K562 (cell line): ENCODE measurements around the gene BMP10. TPM values are rescaled to one million over a fixed set of nuclear protein-coding genes. Genes with fewer than 3 reads are reported as not detected.

Experiments
- ARHGAP35 ChIP-seq: fragments of 450-650 bp; IDR thresholded peaks from 2 replicates; pipeline ENCODE4 v1.6.1; 2018; ENCODE audit not compliant: partially characterized antibody
- FIP1L1 ChIP-seq: fragments of 200-400 bp; formaldehyde crosslinking; IDR thresholded peaks from 2 replicates; pipeline ENCODE4 v1.6.1; 2018; ENCODE audit warnings: mild to moderate bottlenecking, low read depth, low read length; ENCODE audit not compliant: poor library complexity, severe bottlenecking
- FOXP4 ChIP-seq: sonication (generic); formaldehyde crosslinking; IDR thresholded peaks from 2 replicates; pipeline ENCODE4 v1.8.0; 2022; ENCODE audit warnings: mild to moderate bottlenecking, missing genetic modification reagents, borderline replicate concordance
- GTF2E2 ChIP-seq: fragments of 200-800 bp; sonication (Bioruptor generic); IDR thresholded peaks from 2 replicates; pipeline ENCODE4 v1.6.1; 2016; ENCODE audit warnings: missing genetic modification characterization, missing compliant biosample characterization
- HNRNPUL1 ChIP-seq: fragments of 200-400 bp; formaldehyde crosslinking; IDR thresholded peaks from 2 replicates; pipeline ENCODE4 v1.6.1; 2017; ENCODE audit warnings: low read length
- IFI16 ChIP-seq: fragments of 250-450 bp; sonication (Bioruptor Pico); IDR thresholded peaks from 2 replicates; pipeline ENCODE4 v2.1.2; 2022; ENCODE audit warnings: mild to moderate bottlenecking, inconsistent platforms
- MCM5 ChIP-seq: fragments of 450-650 bp; IDR thresholded peaks from 2 replicates; pipeline ENCODE4 v1.6.1; 2016; ENCODE audit warnings: low read depth
- MEIS2 ChIP-seq: fragments of 450-650 bp; IDR thresholded peaks from 2 replicates; pipeline ENCODE4 v1.6.1; 2014; ENCODE audit warnings: mild to moderate bottlenecking; ENCODE audit not compliant: partially characterized antibody
- PHF21A ChIP-seq: fragments of 450-650 bp; IDR thresholded peaks from 2 replicates; pipeline ENCODE4 v1.6.1; 2017; ENCODE audit warnings: low read depth, borderline replicate concordance
- SAP30 ChIP-seq: fragments of 200-600 bp; sonication (generic); IDR thresholded peaks from 2 replicates; pipeline ENCODE4 v1.6.1; 2012; ENCODE audit warnings: borderline replicate concordance, low read depth, mild to moderate bottlenecking, moderate library complexity, low read length, control low read depth, inconsistent platforms; ENCODE audit not compliant: insufficient read depth, poor library complexity, severe bottlenecking
- SNAPC5 ChIP-seq: fragments of 250-450 bp; sonication (Bioruptor Pico); IDR thresholded peaks from 2 replicates; pipeline ENCODE4 v1.8.0; 2021; ENCODE audit warnings: moderate library complexity, mild to moderate bottlenecking, inconsistent platforms
- SPI1 ChIP-seq: IDR thresholded peaks from 2 replicates; pipeline ENCODE4 v1.6.1; 2011; ENCODE audit warnings: low read depth, low read length, control low read depth, borderline replicate concordance
- SRSF7 ChIP-seq: fragments of 200-400 bp; formaldehyde crosslinking; optimal IDR thresholded peaks from 2 replicates; pipeline ENCODE3; 2017; ENCODE audit warnings: mild to moderate bottlenecking, low read depth, low read length
- STAT6 ChIP-seq: sonication (generic); formaldehyde crosslinking; IDR thresholded peaks from 2 replicates; pipeline ENCODE4 v1.8.1; 2023; ENCODE audit warnings: mild to moderate bottlenecking, missing genetic modification reagents
- UBTF ChIP-seq, 2 experiments: IDR thresholded peaks; 2 replicates each; pipeline ENCODE4 v1.6.1; 2012; ENCODE audit warnings: improper control_type of control experiment in 2 of 2, low read depth in 2 of 2, low read length in 2 of 2, borderline replicate concordance in 1 of 2
- ZBTB17 ChIP-seq: fragments of 450-650 bp; formaldehyde crosslinking; IDR thresholded peaks from 2 replicates; pipeline ENCODE4 v1.4.0; 2020; ENCODE audit warnings: mild to moderate bottlenecking
- ZNF274 ChIP-seq: IDR thresholded peaks from 2 replicates; pipeline ENCODE4 v1.6.1; 2011; ENCODE audit warnings: low read depth, mild to moderate bottlenecking, low read length, moderate library complexity, borderline replicate concordance
- polyA plus RNA-seq, 8 experiments: library from polyadenylated mRNA; depleted of rRNA in 4 of 8; stranded (reverse) in 5 of 8; unstranded in 3 of 8; fragments of >200 nt; fragmentation: Nextera tagmentation in 2 of 8; fragmentation: Illumina TruSeq in 1 of 8; extraction: Ambion mirVana in 2 of 8; extraction: Trizol in 1 of 8; gene quantifications; 2 replicates each; pipeline versions ENCODE4 v1.2.1 to v1.2.3, GENCODE V29; 2011 to 2014; ENCODE audit warnings: inconsistent platforms in 1 of 8, missing spikeins in 1 of 8
- total RNA-seq, 7 experiments: library from RNA; depleted of rRNA in 6 of 7; stranded (reverse); fragments of >200 nt in 6 of 7; fragmentation: Illumina TruSeq in 2 of 7; extraction: Trizol in 2 of 7; gene quantifications; 2 replicates each; pipeline versions ENCODE4 v1.2.1 to v1.2.3, GENCODE V29; 2011 to 2021; ENCODE audit warnings: low replicate concordance in 1 of 7
- TF ChIP-seq, protein P1 (sequence below): fragments of 250-450 bp; sonication (Bioruptor Pico); IDR thresholded peaks from 2 replicates; pipeline ENCODE4 v1.9.0; 2021; ENCODE audit warnings: mild to moderate bottlenecking
- TF ChIP-seq, protein P2 (sequence below): fragments of 250-450 bp; sonication (Bioruptor Pico); IDR thresholded peaks from 2 replicates; pipeline ENCODE4 v1.4.0; 2020; ENCODE audit warnings: mild to moderate bottlenecking

BMP10 gene
- total and polyA plus RNA-seq, 9 of the 15 experiments (the other 6 are each of a cell fraction or from before 2014, with no cell fraction given): 0.11 to 0.91 (median 0.43) TPM

DNA sequence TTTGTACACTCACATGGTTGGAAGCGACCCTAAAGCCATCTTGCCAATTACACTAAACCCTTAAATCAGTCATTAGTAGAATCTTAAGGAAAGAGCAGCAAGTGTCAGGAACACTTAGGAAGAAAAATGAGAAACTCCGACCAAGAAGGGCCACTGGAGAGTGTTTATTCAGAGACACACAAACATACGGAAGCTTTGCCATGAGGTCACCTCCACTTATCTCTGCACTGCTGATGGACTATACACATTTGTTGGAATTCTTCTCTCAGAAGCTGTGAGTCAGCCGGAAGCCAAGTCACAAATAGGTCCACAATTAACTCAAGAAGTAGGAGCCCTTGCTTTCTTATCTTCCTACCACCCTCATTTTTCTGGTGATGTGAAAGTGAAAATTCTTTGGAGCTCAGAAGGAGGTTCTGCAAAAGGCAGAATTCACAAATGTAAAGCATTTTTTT is 21.6 kb downstream of the BMP10 start (continued):
- TF ChIP-seq STAT6: no peak
- no peak for TF ChIP-seq SNAPC5
- no peak for TF ChIP-seq FIP1L1
- TF ChIP-seq UBTF (IDR thresholded peaks at IDR 0.05; ENCODE audit: borderline replicate concordance in 1 of 2, low read depth in 2 of 2, low read length in 2 of 2): no peak
- no peak for TF ChIP-seq SPI1
- TF ChIP-seq SRSF7: no peak
- no peak for TF ChIP-seq ZNF274
- TF ChIP-seq, protein P1, sequence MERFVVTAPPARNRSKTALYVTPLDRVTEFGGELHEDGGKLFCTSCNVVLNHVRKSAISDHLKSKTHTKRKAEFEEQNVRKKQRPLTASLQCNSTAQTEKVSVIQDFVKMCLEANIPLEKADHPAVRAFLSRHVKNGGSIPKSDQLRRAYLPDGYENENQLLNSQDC (CRISPR knock-in tag): no peak
- TF ChIP-seq FOXP4 (CRISPR knock-in tag): no peak
- TF ChIP-seq IFI16 (CRISPR knock-in tag): no peak
- TF ChIP-seq MCM5: no peak
- no peak for TF ChIP-seq ARHGAP35
- TF ChIP-seq ZBTB17: no peak
- no peak for TF ChIP-seq GTF2E2 (tag)
- TF ChIP-seq, protein P2, sequence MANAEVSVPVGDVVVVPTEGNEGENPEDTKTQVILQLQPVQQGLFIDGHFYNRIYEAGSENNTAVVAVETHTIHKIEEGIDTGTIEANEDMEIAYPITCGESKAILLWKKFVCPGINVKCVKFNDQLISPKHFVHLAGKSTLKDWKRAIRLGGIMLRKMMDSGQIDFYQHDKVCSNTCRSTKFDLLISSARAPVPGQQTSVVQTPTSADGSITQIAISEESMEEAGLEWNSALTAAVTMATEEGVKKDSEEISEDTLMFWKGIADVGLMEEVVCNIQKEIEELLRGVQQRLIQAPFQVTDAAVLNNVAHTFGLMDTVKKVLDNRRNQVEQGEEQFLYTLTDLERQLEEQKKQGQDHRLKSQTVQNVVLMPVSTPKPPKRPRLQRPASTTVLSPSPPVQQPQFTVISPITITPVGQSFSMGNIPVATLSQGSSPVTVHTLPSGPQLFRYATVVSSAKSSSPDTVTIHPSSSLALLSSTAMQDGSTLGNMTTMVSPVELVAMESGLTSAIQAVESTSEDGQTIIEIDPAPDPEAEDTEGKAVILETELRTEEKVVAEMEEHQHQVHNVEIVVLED (CRISPR knock-in tag): no peak
- no peak for TF ChIP-seq SAP30
- peak; percentile 69 for TF ChIP-seq MEIS2
- no peak for TF ChIP-seq PHF21A
- no peak for TF ChIP-seq HNRNPUL1
